Erythroblast (primary cell): Measurements from ENCODE around the gene ABCC3.

ENCODE experiments used
- GATA1 ChIP-seq: IDR thresholded peaks from 2 replicates; pipeline ENCODE4 v1.6.1; 2011; ENCODE audit warnings: low read depth, mild to moderate bottlenecking, control low read depth, low read length, moderate library complexity
- POLR2A ChIP-seq: IDR thresholded peaks from 2 replicates; pipeline ENCODE4 v1.6.1; 2011; ENCODE audit warnings: mild to moderate bottlenecking, low read length

GRCh38 chr17:50640686-50641351 is 6.1 kb downstream of the ABCC3 start:
- TF ChIP-seq POLR2A (no peak), GATA1 (no peak)
